HG03039 (cell line): ENCODE data around the gene FLII.
"Not testable (repeated sequence)": the region's sequence is repeated elsewhere in the genome, so short reads cannot be mapped to it uniquely, and the experiment has no call there.

Experiments used
- ATAC-seq: cut with Tn5 transposase; IDR thresholded peaks from one replicate; pipeline ENCODE4 v1.9.1; 2021; ENCODE audit warnings: mild to moderate bottlenecking, moderate library complexity; ENCODE audit not compliant: unreplicated experiment

The FLII gene

DNA sequence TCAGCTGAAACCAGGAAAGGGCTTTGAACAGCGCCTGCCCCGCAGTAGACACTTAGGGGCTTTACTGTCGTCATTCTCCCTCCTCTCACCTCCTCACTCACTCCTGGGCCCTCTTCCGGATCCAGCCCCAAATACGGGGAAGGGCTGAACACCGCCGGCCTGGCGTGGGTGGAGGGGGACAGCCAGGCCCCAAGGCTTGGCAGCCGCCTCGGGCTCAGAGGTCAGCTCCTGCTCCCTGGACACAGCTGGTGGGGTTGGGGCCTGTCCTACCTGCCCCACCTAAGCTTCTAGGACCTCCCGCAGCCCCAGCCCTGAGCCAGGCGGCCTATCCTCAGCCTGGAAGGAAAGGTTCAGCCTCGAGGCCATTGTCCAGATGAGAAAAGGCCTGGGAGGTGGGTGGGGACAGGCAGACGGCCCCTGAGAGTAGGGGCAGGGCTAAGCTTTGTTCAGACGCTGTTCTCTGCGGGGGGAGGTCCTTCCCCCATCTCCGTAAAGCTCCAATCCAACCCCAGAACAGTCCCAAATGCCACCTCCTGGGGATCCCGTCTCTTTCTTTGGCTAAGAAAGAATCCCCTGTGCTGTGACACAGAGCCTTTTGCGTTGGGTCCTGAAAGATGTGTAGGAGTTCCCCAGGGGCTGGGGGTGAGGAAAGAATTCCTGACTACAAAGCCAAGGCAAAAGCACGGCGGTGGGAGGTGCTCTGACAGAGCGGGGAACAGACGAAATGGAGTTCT lies 34.0 kb downstream of the FLII start:
- no peak for ATAC-seq

DNA sequence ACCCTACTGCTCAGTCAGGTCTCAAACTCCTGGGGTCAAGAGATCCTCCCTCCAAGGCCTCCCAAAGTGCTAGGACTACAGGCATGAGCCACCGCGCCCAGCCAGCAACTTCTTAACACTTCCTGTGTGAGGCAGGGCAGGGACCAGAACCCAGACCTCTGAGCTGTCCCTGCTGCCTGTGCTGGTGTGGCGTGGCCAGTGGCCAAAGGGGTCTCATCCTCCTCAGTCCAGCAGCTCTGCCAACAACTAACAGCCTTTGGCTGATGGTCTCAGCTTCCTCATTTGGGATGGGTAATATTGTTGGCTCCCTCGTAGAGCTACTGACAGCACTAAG lies 34.5 kb downstream of the FLII start:
- no peak for ATAC-seq

DNA sequence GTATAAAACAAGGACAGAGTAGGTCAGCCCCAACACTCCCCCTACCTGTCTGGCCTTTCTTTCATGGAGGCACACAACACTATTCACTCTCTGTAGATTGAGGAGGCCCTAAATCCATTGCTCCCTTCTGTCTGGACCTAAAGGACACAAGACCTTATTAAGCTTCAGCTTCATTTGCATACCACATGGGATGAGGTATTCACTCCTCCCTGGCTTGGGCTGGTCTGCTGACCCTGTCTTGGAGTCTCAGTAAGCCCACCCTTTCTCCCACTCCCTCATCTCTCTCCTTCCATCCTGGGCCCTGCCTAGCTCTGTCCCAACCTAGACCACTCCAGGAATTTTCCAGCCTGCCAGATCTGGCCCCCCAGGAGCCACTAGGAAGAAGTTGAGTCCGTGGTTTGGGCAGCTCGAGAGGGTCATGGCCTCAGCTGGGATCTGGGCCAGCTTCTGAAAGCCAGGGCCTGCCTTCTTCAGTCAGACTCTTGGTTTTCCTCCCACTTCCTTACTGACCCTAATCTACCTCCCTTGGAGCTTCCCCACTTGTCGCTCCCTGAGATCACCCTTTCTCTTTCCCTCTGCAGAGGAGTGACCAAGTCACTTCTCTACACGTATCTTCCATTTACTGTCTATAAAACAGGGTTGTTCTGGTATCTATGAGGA lies 39.7 kb downstream of the FLII start:
- ATAC-seq, result no peak

DNA sequence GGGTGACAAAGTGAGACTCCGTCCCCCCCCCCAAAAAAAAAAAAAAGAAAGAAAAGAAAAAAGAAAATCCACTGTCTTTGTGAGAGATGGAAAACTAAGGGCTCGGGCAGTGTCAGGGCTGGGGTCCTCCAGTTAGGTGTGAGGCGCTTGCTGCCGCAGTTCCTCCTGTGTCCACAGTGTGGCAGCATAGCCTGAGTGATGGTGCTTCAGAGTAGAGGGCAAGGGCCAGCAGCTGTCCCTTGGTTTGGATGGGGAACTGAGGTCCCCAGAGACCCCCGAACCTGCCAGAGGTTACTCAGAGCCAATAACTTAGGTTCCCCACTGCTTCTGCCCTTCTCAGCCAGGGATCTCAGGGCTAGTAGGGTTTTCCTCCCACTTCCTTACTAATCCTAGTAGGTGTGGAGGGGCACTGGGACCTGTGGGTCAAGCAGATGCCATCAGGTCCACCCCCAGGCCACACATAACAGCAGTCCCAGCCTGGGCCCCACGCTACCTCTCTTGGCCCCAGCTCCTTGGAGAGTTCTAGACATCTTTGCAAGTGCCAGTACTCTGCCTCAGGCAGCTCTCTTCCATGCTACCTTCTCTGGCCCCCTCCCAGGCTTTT lies 41.0 kb downstream of the FLII start:
- ATAC-seq, result no peak

DNA sequence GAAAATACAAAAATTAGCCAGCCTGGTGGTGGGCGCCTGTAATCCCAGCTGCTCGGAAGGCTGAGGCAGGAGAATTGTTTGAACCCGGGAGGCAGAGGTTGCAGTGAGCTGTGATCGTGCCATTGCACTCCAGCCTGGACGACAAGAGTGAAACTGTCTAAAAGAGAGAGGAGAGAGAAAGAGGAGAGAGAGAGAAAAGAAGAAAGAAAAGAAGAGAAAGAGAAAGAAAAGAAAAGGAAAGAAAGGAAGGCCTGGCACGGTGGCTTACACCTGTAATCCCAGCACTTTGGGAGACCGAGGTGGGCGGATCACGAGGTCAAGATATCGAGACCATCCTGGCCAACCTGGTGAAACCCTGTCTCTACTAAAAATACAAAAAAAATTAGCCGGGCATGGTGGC lies 41.6 kb downstream of the FLII start:
- not testable (repeated sequence) for ATAC-seq

DNA sequence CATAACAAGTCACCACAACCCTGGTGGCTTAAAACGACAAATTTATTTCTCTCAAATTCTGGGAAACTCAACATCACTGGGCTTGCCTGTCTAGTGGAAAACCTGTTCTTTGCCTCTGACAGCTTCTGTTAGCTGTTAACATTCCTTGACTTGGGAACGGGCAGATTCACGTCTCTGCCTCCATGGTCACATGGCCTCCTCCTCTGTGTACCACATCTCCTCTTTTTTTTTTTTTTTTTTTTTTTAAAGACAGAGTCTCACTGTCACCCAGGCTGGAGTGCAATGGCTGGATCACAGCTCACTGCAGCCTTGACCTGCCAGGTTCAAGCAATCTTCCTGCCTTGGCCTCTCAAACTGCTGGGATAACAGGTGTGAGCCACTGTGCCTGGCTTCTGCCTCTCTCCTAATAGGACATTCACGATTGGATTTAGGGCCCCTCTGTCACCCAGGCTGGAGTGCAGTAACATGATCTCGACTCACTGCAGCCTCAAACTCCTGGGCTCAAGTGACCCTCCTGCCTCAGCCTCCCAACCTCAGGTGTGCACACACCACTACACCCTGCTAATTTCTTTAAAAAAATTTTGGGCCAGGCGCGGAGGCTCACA lies 44.8 kb downstream of the FLII start:
- no peak for ATAC-seq

DNA sequence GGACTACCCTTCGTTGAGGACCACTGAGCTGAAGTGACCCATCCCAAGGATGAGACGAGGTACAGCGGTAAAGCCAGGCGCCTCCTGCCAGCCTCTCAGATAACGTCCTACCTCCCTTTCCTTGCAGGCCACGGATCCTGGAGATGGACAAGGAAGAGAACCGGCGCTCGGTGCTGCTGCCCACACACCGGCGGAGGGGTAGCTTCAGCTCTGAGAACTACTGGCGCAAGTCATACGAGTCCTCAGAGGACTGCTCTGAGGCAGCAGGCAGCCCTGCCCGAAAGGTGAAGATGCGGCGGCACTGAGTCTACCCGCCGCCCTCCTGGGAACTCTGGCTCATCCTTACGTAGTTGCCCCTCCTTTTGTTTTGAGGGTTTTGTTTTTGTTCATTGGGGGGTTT lies 50.4 kb downstream of the FLII start:
- no peak for ATAC-seq

DNA sequence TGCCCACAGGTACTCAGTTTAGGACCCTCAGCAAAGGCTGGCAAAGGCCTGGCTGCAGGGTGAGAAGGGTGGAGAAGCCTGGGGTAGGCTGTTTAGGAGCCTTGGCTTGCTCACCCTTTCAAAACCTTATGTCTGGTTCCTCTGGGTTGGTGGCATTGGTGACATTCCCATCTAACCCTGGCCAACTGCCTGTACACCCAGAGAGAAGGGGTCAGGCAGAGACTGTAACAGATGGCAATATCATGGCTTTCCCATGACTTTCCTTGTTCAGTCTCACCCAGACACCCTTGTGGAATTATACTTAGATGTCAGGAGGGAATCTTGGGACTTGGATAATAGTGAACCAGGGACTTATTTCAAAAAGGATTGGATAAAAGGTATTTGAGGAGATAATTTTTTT lies 51.6 kb downstream of the FLII start:
- no peak for ATAC-seq

DNA sequence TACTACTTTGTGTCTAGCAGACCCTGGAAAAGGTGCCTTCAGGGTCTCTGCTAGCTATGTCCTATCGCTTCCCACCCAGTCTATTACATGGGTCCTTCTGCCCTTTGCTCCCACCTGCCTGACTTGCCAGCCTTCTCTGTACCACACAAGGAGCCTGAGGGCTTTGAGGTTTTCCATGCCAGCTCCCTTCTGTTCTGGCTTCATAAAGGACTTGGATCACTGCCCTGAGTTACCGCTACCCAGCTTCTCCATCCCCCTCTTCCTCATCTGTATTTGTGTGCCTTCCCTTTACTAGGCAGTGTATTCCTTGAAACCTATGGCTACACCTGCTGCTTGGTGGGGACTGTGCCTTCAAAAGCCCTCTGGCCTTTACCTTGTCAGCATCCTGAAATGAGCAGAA lies 52.7 kb downstream of the FLII start:
- no peak for ATAC-seq

DNA sequence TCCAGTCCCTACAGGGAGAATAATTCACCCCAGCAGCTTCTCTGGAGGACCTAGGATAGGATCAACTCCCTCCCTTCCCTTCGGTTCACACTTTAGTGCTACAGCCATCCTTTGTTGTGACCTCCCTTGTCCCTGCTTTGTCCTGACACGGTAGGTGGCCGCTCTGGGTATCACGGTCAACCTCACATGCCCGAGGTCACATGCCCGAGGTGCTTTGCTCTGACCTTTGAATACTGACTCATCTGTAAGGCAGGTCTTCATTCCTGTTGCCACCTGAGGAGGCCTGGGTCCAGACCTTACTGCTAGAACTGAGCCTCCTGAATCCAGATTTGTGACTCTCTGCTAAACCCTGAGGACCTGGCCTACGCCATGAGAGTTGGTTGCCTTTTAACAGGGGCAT lies 55.2 kb downstream of the FLII start:
- no peak for ATAC-seq

DNA sequence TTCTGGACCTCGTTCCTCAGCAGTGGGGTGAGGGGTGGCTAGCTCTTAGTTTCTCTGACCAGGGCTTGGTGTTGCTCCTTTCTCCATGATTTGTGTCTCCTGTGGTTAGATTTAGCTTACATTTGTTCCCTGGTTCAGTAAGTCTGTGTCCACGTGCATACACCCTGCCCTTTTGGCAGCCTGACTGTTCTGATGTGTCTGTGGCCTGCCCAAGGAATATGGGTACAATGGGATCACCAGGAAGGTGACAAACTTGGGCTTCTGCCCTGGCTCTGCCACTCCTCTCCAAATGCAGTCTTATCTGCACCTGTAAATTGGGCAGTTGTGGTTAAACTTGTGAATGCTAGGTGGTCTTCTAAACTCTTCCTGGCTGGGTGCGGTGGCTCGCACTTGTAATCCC lies 57.4 kb downstream of the FLII start:
- ATAC-seq, result no peak

DNA sequence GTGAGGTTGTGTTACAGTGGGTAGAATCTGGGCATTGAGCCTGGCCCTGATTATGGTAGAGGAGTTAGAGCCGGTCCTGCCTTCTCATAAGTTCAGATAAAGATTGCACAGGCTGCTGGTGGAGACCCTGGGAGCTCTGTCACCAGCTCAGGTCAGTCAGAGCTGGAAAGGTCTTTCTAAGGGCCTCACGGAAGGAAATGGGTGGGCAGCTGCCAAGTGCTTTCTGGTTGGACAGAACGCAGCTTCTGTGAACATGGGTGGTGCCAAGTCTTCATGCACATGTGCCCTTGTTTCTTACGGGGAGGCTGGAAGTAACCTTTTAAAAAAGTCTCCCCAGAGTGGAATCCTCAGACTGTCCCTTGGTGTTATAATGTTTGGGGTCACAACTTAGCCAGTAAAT lies 60.0 kb downstream of the FLII start:
- no peak for ATAC-seq

DNA sequence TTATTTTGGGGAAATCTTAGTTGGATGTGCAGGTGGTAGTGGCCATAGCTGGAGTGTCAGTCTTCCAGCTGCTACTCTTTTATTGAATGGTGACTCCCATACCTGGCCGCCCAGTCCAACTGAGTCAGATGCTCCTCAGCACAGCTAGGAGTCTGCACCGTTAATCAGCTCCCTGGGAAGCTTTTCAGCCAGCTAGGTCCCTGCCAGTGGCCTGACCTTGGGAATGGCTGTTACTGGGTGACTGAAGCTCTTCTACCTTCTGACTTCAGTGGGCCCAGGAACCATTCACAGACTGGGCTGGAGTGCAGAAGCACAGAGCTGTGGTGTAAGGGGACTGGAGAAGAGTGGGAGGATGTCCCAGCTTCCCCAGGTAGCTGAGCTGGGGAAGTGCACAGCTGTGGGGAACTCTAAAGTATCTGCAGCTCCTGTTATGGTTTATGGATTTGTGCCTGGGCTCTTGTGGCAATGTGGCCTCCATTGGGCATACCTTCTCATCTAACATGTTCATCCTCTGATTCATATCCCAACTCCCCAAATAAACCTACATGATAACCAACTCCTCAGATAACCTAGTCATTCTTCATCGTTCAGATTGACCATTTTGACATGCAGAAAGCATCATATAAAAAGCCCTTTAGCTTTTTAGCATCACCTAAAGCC lies 60.9 kb downstream of the FLII start:
- no peak for ATAC-seq

DNA sequence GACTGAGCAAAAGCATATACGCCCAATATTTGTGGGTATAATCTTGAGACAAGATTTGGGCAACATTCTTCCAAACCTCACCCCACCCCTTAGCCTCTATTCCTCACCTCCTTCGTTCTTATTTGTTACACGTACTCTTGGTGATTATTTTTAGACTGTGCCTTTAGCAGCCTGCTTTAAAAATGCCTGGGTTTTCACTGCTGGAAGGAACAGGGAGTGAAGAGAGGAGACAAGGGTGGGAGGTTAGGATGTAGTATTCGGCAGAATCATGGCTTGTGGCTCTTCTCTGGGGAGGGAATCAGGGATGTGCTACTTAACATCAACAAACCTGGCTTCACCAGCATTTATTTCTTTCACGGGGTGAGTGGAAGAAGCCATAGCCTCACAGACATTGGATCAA lies 63.3 kb downstream of the FLII start:
- no peak for ATAC-seq
